Kidney epithelial cell (primary cell): Measurements from ENCODE around the gene PCDH20. TPM values are rescaled to one million over a fixed set of nuclear protein-coding genes. Genes with fewer than 3 reads are reported as not detected.
"Not testable (repeated sequence)": the region's sequence is repeated elsewhere in the genome, so short reads cannot be mapped to it uniquely, and the experiment has no call there.

Source experiments
- DNase-seq: peaks from one replicate; pipeline ENCODE4 v3.0.0-alpha.2; 2010; ENCODE audit warnings: low read depth
- H3K27me3 ChIP-seq: 2 replicates; pipeline ENCODE4 v1.6.0; 2011; ENCODE audit warnings: low read length; ENCODE audit not compliant: control insufficient read depth, insufficient read depth
- H3K36me3 ChIP-seq: 2 replicates; pipeline ENCODE4 v1.5.1; 2011; ENCODE audit warnings: low read length; ENCODE audit not compliant: control insufficient read depth, insufficient read depth
- H3K4me3 ChIP-seq: 2 replicates; pipeline ENCODE4 v1.5.1; 2011; ENCODE audit warnings: low read depth, mild to moderate bottlenecking, control low read depth, low read length
- CTCF ChIP-seq: IDR thresholded peaks from 2 replicates; pipeline ENCODE4 v1.5.1; 2011; ENCODE audit warnings: mild to moderate bottlenecking, moderate library complexity, low read length, control low read depth, inconsistent platforms; ENCODE audit not compliant: insufficient read depth, poor library complexity, severe bottlenecking
- total RNA-seq: library from RNA; depleted of rRNA; stranded (reverse); fragments of >200 nt; gene quantifications from 2 replicates; pipeline ENCODE4 v1.2.3, GENCODE V29; 2015

The PCDH20 gene
- total RNA-seq, 1 donor from 2014 or later: 1.6 TPM

- H3K4me3 ChIP-seq: no peak overlapping the region
- H3K27me3 ChIP-seq: no peaks in the 10 kb centered on the region
- DNase-seq: peak; percentile 5
- no peaks in the 10 kb centered on the region for H3K36me3 ChIP-seq
- TF ChIP-seq CTCF: no peak
Observed at GRCh38 chr13:61383111-61383510, 32.5 kb downstream of the PCDH20 start.

- no peak for DNase-seq
- TF ChIP-seq CTCF: no peak
- Histone ChIP-seq H3K4me3 (no peak overlapping the region), H3K36me3 (no peaks in the 10 kb centered on the region), H3K27me3 (no peaks in the 10 kb centered on the region)
Observed at GRCh38 chr13:61370520-61370919, 45.1 kb downstream of the PCDH20 start.

- not testable (repeated sequence) for DNase-seq, H3K36me3 ChIP-seq, H3K4me3 ChIP-seq, H3K27me3 ChIP-seq
Observed at GRCh38 chr13:61364690-61365089, 51.0 kb downstream of the PCDH20 start.

- Histone ChIP-seq H3K36me3 (no peaks in the 10 kb centered on the region), H3K4me3 (no peak overlapping the region), H3K27me3 (no peaks in the 10 kb centered on the region)
- no peak for TF ChIP-seq CTCF
- no peak for DNase-seq
Observed at GRCh38 chr13:61362522-61362921, 53.1 kb downstream of the PCDH20 start.
